ENCODE data around the gene C22orf23.

DNA sequence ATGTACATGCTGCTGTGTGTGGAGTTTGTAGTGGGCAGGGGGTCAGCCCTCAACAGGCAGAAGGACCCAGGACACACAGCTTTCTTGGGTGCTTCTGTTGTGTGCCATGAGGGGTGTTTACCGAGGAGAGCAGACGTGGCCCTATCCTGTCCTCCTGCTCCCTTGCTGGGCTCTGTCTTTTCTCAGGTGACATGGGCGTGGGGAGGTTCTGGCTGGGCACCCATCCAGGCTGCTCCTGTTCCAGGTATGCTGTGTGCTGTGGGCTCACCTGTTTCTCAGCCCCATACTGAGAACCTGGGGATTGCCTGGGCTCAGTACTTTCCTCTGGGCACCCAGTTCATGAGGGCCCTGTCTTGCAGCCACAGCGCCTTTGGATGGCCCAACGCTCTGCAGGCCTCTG lies 24.0 kb downstream of the C22orf23 start:
- TF ChIP-seq CTCF (IDR thresholded peaks at IDR 0.05): no peak
- no peak for TF ChIP-seq EP300 (IDR thresholded peaks at IDR 0.05)
- TF ChIP-seq POLR2A (IDR thresholded peaks at IDR 0.05): no peak
